B cell (primary cell): ENCODE results near the gene RABGAP1L. TPM values are rescaled to one million over a fixed set of nuclear protein-coding genes. Genes with fewer than 3 reads are reported as not detected.
A peak's percentile ranks its signal among the peaks of the same experiment; 100 is the strongest.

ENCODE experiments used
- ATAC-seq: fragments of 200-7000 bp; cut with Tn5 transposase; one replicate; pipeline ENCODE4 v1.10.0; 2021; ENCODE audit warnings: low read depth, mild to moderate bottlenecking, moderate number of reproducible peaks, moderate library complexity
- CTCF ChIA-PET: fragments of 350-600 bp; sonication (Branson Sonifier 250); formaldehyde crosslinking; loops from one replicate; lab custom pipeline; 2021; ENCODE audit warnings: antibody characterized with exemption, inconsistent platforms; lab: Charles Lee
- POLR2A ChIA-PET: fragments of 350-600 bp; sonication (Branson Sonifier 250); formaldehyde crosslinking; loops from one replicate; lab custom pipeline; 2021; ENCODE audit warnings: antibody characterized with exemption; lab: Charles Lee
- DNase-seq: peaks from one replicate; pipeline ENCODE4 v3.0.0; 2013
- H2AFZ ChIP-seq: 2 replicates; pipeline ENCODE4 v1.6.1; 2012; ENCODE audit warnings: mild to moderate bottlenecking, low read depth, low read length; ENCODE audit not compliant: insufficient read depth, poor library complexity, severe bottlenecking
- H3K27ac ChIP-seq, 2 donors: 1 replicate in 1 of 2; 2 replicates in 1 of 2; pipeline ENCODE4 v1.5.1; 2012 to 2013; ENCODE audit warnings: low read length in 2 of 2, mild to moderate bottlenecking in 2 of 2, moderate library complexity in 1 of 2
- H3K27me3 ChIP-seq, 4 experiments: fragments of 200-600 bp in 1 of 4; sonication (generic) in 1 of 4; replicated peaks in 1 of 4; 1 replicate in 2 of 4; 2 replicates in 2 of 4; pipeline versions ENCODE4 v1.6.1 to v1.7.0; 2013 to 2016; ENCODE audit warnings: low read length in 3 of 4, mild to moderate bottlenecking in 2 of 4, mixed read lengths in 1 of 4, moderate library complexity in 1 of 4; ENCODE audit not compliant: insufficient read depth in 4 of 4, control insufficient read depth in 3 of 4; ENCODE audit errors: control extremely low read depth in 1 of 4
- H3K36me3 ChIP-seq, 2 experiments: replicated peaks in 1 of 2; 1 replicate in 1 of 2; 2 replicates in 1 of 2; pipeline versions ENCODE4 v1.6.1 to v1.7.1; 2013; ENCODE audit warnings: low read length in 1 of 2; ENCODE audit not compliant: insufficient read depth in 2 of 2, control insufficient read depth in 1 of 2; ENCODE audit errors: control extremely low read depth in 1 of 2, extremely low read depth in 1 of 2
- H3K4me1 ChIP-seq, 2 donors: fragments of 200-600 bp in 1 of 2; sonication (generic) in 1 of 2; 1 replicate in 1 of 2; 2 replicates in 1 of 2; pipeline versions ENCODE4 v1.5.1 to v1.6.1; 2013 to 2017; ENCODE audit warnings: low read length in 2 of 2; ENCODE audit not compliant: control insufficient read depth in 2 of 2, insufficient read depth in 2 of 2
- H3K4me2 ChIP-seq: replicated peaks from 2 replicates; pipeline ENCODE3; 2012; ENCODE audit warnings: mild to moderate bottlenecking, low read depth, low read length; ENCODE audit not compliant: poor library complexity, severe bottlenecking
- H3K4me3 ChIP-seq, 5 experiments: fragments of 200-600 bp in 1 of 5; sonication (generic) in 1 of 5; 1 replicate in 3 of 5; 2 replicates in 2 of 5; pipeline versions ENCODE4 v1.5.1 to v1.7.0; 2011 to 2016; ENCODE audit warnings: low read length in 4 of 5, mild to moderate bottlenecking in 4 of 5, low read depth in 2 of 5, control low read depth in 1 of 5, moderate library complexity in 1 of 5; ENCODE audit not compliant: insufficient read depth in 1 of 5; ENCODE audit errors: control extremely low read depth in 1 of 5, extremely low read depth in 1 of 5
- H3K79me2 ChIP-seq: fragments of 200-600 bp; sonication (generic); one replicate; pipeline ENCODE4 v1.6.0; 2016; ENCODE audit warnings: low read length; ENCODE audit not compliant: control insufficient read depth, insufficient read depth
- H3K9ac ChIP-seq: fragments of 200-600 bp; sonication (generic); 2 replicates; pipeline ENCODE4 v1.6.1; 2017; ENCODE audit warnings: mild to moderate bottlenecking, low read length, moderate library complexity
- H3K9me3 ChIP-seq, 3 donors: one replicate each; pipeline versions ENCODE4 v1.6.1 to v1.7.1; 2013; ENCODE audit warnings: low read length in 2 of 3; ENCODE audit not compliant: control insufficient read depth in 2 of 3, insufficient read depth in 1 of 3; ENCODE audit errors: control extremely low read depth in 1 of 3
- H4K20me1 ChIP-seq: 2 replicates; pipeline ENCODE4 v1.6.0; 2012; ENCODE audit warnings: mild to moderate bottlenecking, low read length; ENCODE audit not compliant: insufficient read depth, control insufficient read depth, poor library complexity, severe bottlenecking
- H3K27ac Mint-ChIP-seq: one replicate; pipeline ENCODE4 v1.8.0; 2021; ENCODE audit warnings: mixed read lengths
- H3K27me3 Mint-ChIP-seq: one replicate; pipeline ENCODE4 v1.8.0; 2021; ENCODE audit warnings: mixed read lengths
- H3K4me1 Mint-ChIP-seq: one replicate; pipeline ENCODE4 v1.8.0; 2021; ENCODE audit warnings: mixed read lengths
- H3K4me3 Mint-ChIP-seq: one replicate; pipeline ENCODE4 v1.8.0; 2021; ENCODE audit warnings: mixed read lengths
- H3K9me3 Mint-ChIP-seq: one replicate; pipeline ENCODE4 v1.8.0; 2022; ENCODE audit warnings: mixed read lengths; ENCODE audit not compliant: insufficient read depth
- CTCF ChIP-seq: fragments of 200-600 bp; IDR thresholded peaks from one replicate; pipeline ENCODE4 v1.8.0; 2022; ENCODE audit warnings: antibody characterized with exemption, mild to moderate bottlenecking
- EZH2 ChIP-seq: IDR thresholded peaks from 2 replicates; pipeline ENCODE4 v1.6.1; 2012; ENCODE audit warnings: borderline replicate concordance, low read depth, mild to moderate bottlenecking, moderate library complexity, low read length; ENCODE audit not compliant: insufficient read depth, poor library complexity, severe bottlenecking
- WGBS: methylation state at CpG from one replicate; pipeline ENCODE4 v1.1.5; 2013; ENCODE audit warnings: missing lambda C conversion rate; ENCODE audit not compliant: insufficient coverage; 5-methylcytosine and 5-hydroxymethylcytosine counted together
- intact Hi-C: fragments of 100-400 bp; cut with micrococcal nuclease; formaldehyde crosslinking; loops from one replicate; pipeline ENCODE4 v1.10.0; 2022
- polyA plus RNA-seq: library from polyadenylated mRNA; depleted of rRNA; stranded (reverse); fragments of >200 nt; gene quantifications from 2 replicates; pipeline ENCODE4 v1.2.3, GENCODE V29; 2012
- total RNA-seq, 2 donors: library from RNA; stranded (reverse); fragments of 120-200 nt in 1 of 2; gene quantifications; 1 replicate in 1 of 2; 2 replicates in 1 of 2; pipeline versions ENCODE4 v1.2.3 to v1.2.4, GENCODE V29; 2013 to 2022

The RABGAP1L gene
- total and polyA plus RNA-seq, 2 donors (not counting 1 experiment from before 2014, with no cell fraction given), result 34.9 to 159 TPM

GRCh38 chr1:174956086-174956485 is 796.8 kb downstream of the RABGAP1L start:
- Histone ChIP-seq H2AFZ (no peak overlapping the region), H4K20me1 (no peaks in the 10 kb centered on the region), H3K4me3 (no peak overlapping the region), H3K9me3 (no peaks in the 10 kb centered on the region), H3K4me1 (peaks cover 27 to 37% of the 10 kb centered on the region in 2 donors), H3K27ac (no peak overlapping the region), H3K9ac (no peak overlapping the region), H3K4me2 (no peak overlapping the region), H3K27me3 (no peaks in the 10 kb centered on the region), H3K36me3 (peaks cover 1 to 5% of the 10 kb centered on the region in 2 experiments), H3K79me2 (no peaks in the 10 kb centered on the region)
- WGBS, result 100% methylated on average over 2 of the region's 3 CpGs
- ATAC-seq, result no peak
- TF ChIP-seq EZH2, result no peak
- TF ChIP-seq CTCF, result no peak
- intact Hi-C loops, result no loop called here
- Mint-ChIP-seq H3K9me3 (no peaks in the 10 kb centered on the region), H3K4me1 (peaks cover 44% of the 10 kb centered on the region), H3K4me3 (no peak overlapping the region), H3K27ac (peak overlapping the region; percentile 16), H3K27me3 (no peaks in the 10 kb centered on the region)
- CTCF ChIA-PET, result no interaction called here
- DNase-seq, result no peak
- POLR2A ChIA-PET, result no interaction called here

- Histone ChIP-seq H2AFZ (no peak overlapping the region), H3K79me2 (no peaks in the 10 kb centered on the region), H3K4me3 (no peak overlapping the region), H3K27ac (no peak overlapping the region), H3K4me2 (no peak overlapping the region), H3K9me3 (no peaks in the 10 kb centered on the region), H4K20me1 (no peaks in the 10 kb centered on the region), H3K27me3 (no peaks in the 10 kb centered on the region), H3K4me1 (peaks cover 27 to 37% of the 10 kb centered on the region in 2 donors), H3K36me3 (peaks cover 0 to 5% of the 10 kb centered on the region in 2 experiments), H3K9ac (no peak overlapping the region)
- CTCF ChIA-PET, result no interaction called here
- TF ChIP-seq CTCF (no peak), EZH2 (no peak)
- H3K9me3 Mint-ChIP-seq, result no peaks in the 10 kb centered on the region
- peaks cover 40% of the 10 kb centered on the region for H3K4me1 Mint-ChIP-seq
- intact Hi-C loops, result no loop called here
- DNase-seq (no peak), ATAC-seq (no peak)
- H3K4me3 Mint-ChIP-seq, result no peak overlapping the region
- POLR2A ChIA-PET, result no interaction called here
- no peaks in the 10 kb centered on the region for H3K27me3 Mint-ChIP-seq
- H3K27ac Mint-ChIP-seq, result no peak overlapping the region
These were observed 797.7 kb downstream of the RABGAP1L start for GRCh38 chr1:174956976-174957375.
